Left ventricle myocardium superior (tissue), 1 donor: ENCODE data around the gene C19orf33. TPM values are rescaled to one million over a fixed set of nuclear protein-coding genes. Genes with fewer than 3 reads are reported as not detected.
"Not testable (repeated sequence)": the region's sequence is repeated elsewhere in the genome, so short reads cannot be mapped to it uniquely, and the experiment has no call there.

Experiments used
- ATAC-seq: fragments of 200-7000 bp; cut with Tn5 transposase; one replicate; pipeline ENCODE4 v1.9.1; 2020; ENCODE audit warnings: mild to moderate bottlenecking, moderate library complexity
- DNase-seq: peaks from one replicate; pipeline ENCODE4 v3.0.0-alpha.2; 2020
- intact Hi-C: fragments of 100-400 bp; cut with micrococcal nuclease; formaldehyde crosslinking; loops from one replicate; pipeline ENCODE4 v1.11.0; 2022
- long read RNA-seq: library from polyadenylated mRNA; unstranded; transcript quantifications from one replicate; pipeline ENCODE4 v2.0.0, GENCODE V29; 2021
- total RNA-seq: library from RNA; stranded (reverse); fragmentation: NEBNext Ultra II Directional; extraction: Animal tissue kit (Norgen Biotek cat#: 25700); gene quantifications from one replicate; pipeline ENCODE4 v1.2.1, GENCODE V29; 2021
- donor health status: DM: no; HTN: yes; CAD: no; lungs with severe emphysema.

Gene C19orf33
- 1.5 TPM for total RNA-seq
- long read RNA-seq: 0 reads

DNA sequence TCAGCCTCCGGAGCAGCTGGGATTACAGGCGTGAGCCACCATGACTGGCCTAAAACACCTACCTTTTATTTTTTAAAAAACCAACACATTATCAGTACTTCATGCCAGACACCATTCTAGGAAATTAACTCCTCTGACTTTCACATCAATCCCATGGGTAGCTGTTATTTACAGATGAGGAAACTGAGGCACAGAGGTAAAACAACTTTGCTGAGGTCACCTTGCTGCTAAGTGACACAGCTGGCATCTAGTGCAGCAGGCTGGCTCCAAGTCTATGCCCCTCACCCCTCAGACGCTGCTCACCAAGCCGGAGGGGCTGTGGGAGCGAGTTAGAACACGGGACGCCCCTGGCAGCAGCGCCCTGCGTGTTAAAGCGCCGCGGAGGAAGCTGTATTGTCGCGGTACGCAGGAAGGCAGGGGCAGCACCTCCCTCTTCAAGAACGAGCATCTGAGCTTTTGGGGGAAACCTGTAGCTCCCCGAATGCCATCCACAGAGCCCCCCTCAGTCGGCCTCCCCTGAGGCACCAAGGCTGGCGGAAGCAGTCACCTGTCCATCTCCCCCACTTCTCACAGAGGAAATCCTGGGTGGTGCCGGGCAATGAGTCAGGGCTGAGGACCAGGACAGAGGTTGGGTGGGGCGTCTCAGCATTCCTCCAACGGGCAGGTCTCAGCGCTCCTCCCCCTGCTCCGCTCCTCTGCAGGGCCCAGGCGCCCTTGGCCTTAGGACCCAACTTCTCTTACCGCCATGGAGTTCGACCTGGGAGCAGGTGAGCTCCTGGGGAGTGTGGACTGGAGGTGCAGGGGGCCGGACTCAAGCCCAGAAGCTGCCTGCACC, at the start of gene C19orf33:
TSS of gene C19orf33 (plus strand) at position 735 of the 835 bp plus-strand sequence. CDS start at position 746, 11 bp downstream.
- intact Hi-C loops: no loop called here
- ATAC-seq: peak; percentile 61
- DNase-seq: no peak

DNA sequence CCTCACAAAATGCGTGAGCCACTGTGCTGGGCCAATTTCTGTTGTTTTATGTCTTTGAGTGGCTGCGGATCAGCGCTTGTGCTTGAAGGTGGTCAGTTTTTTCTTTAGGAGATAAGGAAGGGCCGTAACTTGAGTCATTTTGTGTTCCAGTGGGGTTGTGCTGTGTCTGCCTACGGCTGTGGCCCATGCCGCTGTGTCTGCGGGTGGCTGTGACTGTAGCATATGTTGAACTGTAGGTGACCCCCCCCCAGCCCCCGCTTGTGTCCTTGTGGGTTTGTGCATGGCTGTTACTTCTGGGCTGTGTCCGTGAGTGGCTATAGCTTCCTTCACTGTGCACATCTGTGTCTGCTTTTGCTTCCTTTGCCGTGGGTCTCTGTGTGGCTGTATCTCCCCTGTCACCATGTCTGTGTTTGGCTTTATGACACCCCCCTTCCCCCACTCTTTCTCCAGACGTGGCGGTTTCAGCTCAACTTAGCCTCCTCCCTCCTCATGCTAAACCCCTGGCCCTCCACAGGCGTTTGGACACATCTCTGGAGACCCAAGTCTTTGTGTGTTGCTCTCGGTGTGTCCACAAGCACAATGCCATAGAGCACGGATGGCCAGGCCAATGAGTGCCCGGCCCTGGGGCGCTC, 48.6 kb upstream of the C19orf33 start:
- DNase-seq (no peak), ATAC-seq (no peak)
- intact Hi-C loops: no loop called here

DNA sequence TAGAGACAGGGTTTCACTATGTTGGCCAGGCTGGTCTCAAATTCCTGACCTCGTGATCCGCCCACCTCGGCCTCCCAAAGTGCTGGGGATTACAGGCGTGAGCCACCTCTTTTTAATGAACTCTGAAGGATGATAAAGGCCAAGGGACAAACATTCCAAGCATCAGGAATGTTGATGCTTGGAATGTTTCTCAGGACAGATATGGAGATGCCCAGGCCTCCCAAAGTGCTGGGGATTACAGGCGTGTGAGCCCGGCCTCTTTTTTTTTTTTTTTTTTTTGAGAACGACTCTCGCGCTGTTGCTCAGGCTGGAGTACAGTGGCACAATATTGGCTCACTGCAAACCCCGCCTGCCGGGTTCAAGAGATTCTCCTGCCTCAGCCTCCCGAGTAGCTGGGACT, 42.1 kb upstream of the C19orf33 start:
- DNase-seq, intact Hi-C loops, ATAC-seq: not testable (repeated sequence)

DNA sequence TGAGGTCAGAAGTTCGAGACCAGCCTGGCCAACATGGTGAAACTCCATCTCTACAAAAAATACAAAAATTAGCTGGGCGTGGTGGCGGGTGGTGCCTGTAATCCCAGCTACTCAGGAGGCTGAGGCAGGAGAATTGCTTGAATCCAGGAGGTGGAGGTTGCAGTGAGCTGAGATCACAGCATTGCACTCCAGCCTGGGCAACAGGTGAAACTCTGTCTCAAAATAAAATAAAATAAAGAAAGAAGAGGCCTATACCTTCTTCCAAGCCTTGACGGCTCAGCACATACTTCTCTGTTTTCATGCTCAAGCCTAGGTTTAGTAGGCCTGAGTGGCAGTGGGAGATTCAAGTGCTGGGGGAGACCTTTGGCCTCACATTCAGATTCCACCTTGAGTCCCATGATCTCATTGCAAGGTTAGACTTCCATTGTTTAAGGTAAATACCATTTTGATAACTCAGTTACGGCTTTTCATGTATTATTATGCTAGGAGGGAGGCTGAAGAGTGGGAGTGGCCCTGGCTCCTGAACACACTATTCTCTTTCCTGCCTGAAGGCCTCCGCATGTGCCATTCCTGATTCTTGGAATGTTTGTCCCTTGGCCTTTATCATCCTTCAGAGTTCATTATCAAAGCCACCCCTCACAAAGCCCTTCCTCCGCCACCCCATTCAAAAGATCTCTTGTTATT, 41.3 kb upstream of the C19orf33 start:
- intact Hi-C loops: no loop called here
- ATAC-seq: no peak
- no peak for DNase-seq

DNA sequence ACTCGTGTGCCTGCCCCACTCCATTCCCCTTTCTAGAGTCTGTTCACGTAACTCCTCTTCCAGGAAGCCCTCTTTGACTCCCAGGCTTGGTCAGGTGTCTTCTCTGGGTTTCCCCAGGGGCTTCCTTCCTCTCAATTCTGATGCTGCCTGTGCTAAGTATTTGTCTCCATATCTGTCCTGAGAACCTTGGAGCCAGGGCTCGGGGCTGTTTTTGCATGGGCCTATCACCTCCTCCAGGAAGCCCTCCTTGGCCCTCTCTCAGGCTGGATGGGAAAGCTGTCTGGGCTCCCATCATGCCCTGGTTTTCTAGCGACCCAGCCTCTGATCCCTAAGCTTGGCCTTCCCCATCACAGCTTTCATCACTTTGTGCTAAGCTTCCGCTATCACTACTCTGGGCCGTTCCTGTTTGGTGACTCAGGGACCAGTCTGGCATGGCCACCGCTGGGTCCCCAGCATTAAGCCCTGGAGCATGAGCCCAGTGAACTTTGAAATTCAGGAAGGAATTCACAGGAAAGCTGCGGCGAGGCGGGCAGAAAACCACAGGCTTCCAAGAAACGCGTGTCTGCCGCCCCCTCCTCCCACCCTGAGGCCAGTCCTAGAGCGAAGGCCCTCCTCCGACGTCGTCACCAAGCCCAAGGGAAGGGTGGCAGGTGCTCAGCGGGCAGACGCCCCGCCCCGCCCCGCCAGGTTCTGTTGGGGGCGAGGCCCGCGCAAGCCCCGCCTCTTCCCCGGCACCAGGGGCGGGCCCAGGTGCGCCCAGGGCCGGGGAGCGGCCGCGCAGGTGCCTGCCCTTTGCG, 40.2 kb upstream of the C19orf33 start:
- intact Hi-C loops: no loop called here
- DNase-seq: peak; percentile 42
- peak; percentile 84 for ATAC-seq

DNA sequence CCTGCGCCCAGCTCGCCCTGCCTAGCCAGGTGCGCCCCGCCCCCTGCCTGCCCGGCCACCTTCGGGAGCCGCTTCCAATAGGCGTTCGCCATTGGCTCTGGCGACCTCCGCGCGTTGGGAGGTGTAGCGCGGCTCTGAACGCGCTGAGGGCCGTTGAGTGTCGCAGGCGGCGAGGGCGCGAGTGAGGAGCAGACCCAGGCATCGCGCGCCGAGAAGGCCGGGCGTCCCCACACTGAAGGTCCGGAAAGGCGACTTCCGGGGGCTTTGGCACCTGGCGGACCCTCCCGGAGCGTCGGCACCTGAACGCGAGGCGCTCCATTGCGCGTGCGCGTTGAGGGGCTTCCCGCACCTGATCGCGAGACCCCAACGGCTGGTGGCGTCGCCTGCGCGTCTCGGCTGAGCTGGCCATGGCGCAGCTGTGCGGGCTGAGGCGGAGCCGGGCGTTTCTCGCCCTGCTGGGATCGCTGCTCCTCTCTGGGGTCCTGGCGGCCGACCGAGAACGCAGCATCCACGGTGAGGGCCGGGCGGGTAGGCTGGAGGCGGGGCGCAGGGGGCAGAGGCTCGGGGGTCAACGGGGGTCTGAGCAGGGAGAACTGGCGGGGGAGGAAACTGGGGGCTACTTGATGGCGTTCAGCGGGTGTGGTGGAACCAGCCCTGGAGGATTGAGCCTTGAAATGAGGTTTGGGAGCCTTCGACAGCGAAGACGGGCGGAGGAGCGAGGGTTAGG, 39.4 kb upstream of the C19orf33 start, which contains the start of gene SPINT2:
TSS of gene SPINT2 (plus strand) at position 88 of the 727 bp plus-strand sequence. CDS start at position 408, 320 bp downstream.
- peak; percentile 58 for DNase-seq
- intact Hi-C loops: no loop called here

DNA sequence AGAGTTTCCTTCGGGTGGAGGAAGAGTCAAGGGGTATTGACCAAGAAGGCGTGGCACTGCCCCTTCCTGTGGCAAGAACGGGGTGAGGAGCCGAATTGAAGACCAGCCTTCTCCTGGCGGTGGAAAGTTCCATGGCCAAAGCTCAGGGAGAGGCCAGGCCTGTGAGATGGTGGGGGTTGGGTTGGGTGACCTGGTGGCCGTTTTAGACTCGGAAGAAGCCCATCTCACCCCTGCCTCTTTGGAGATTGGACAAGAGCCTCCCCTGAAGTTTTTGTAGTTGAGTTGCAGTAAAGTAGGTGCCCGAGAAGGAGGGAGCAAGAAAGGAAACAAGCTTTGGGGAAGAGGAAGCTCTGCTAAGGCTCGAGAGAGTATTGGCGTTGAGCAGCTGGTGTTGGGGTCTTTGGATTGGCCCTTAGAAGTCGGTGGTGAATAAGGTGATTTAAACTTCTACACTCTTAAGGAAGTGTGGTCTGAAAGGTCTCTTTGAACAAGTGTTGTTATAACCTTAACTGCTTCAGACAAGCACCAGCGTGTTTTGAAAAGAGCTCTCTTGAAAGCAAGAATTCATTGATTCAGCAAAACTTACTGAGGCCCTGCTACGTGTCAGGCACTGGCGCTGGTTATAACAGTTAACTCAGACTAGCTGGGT, 38.7 kb upstream of the C19orf33 start:
- no peak for DNase-seq
- ATAC-seq: peak; percentile 13
- intact Hi-C loops: no loop called here

More for the DNA sequence above, 39.4 kb upstream of the C19orf33 start, which contains the start of gene SPINT2:
- peak; percentile 46 for ATAC-seq

DNA sequence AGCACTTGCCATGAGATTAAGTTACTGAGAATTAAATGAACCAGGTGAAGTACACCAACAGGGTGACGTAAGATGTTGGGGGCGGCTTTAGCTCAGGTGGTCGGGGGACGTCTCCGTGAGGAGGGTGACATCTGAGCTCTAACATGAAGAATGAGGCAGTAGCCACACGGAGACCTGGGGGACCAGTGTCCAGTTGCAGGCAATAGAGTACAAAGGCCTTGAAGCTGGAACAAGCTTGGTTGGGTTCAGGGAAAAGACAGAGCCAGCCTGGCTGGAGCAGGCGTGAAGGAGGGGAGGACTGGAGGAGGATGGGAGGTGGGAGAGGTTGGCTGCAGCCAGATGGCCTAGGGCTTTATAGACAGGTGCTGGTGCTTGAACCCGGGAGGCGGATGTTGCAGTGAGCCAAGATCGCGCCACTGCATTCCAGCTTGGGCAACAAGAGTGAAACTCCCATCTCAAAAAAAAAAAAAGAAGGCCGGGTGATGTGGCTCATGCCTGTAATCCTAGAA, 38.1 kb upstream of the C19orf33 start:
- ATAC-seq (no peak), DNase-seq (no peak)
- intact Hi-C loops: no loop called here

DNA sequence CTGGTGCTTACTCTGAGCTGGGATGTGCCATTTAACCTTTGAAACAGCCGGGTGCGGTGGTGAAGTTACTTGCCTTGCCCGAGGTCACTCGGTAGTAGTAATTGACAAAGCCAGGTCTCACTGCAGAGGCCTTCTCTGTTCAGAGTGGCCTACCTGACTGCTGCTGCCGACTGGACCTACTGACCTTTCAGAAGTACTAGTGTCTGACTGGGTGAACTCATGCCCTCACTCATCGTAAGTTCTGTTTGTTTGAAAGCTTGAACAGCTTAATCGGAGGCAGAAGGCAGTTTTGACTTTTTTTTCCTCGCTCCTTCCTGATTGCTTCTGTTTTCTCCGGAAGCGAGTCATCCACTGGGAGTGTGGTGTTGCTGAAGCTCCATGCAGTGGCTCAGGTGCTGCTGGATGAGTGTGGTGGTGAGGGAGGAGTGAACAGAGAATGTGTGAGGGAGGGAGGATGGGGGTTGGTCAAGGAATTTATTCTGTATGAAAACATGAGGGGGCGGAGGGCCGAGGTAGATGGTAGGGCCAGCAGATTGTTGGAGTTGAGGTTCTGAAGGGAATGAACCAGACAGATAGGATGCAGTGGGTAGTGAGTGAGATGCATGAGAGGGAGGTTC, 37.0 kb upstream of the C19orf33 start:
- DNase-seq (no peak), ATAC-seq (no peak)
- intact Hi-C loops: no loop called here

DNA sequence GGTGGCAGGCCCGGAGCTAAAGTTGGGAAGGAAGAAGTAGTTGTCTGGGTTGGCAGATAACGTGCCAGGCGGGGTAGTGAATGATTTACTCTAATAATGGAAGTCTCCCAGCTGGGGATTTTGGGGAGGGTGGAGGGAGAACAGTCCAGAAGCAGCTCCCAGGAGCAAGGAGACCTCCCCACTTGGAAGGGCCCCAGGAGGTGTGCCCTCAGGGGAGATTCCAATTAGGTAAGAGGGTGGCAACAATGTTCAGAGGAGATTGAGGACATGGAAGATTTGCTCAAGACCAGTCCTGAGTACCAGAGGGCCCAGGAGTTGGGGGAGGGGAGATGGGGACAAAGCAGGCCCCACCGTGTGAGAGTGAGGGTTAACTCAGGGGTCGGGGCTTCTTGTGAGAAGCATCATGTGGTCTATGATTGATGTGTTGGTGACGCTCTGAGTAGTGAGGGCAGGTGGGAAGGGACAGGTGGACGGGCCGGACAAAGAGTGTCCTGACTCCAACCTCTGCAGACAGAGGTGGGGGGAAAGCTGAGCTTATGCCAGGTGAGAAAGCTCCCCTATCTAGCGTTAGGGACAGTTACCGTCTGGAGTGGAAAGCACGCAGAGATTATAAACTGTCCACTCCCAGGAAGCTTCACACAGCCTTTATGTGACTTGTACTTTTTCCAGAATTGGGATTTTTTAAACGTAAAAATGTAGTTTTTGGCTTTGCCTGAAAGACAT, 36.1 kb upstream of the C19orf33 start:
- DNase-seq: no peak
- intact Hi-C loops: no loop called here
- no peak for ATAC-seq

DNA sequence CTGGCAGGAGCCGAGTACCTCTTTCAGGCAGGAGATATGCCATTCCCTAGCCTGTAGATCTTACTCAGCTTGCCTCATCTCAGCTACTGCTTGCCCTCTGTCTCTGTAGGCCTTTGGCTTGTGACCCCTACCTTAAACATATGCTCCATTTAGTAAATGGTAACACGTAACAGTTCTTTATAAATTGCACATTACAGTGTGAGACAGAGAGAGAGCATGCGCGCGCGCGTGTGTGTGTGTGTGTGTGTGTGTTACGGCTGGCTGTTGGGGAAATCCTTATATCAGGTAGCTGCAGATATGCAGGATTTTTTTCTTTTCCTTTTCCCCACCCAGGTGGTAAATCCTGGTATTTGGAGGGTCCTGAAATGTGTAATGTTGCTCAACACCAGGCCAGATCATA, 35.5 kb upstream of the C19orf33 start:
- intact Hi-C loops: no loop called here
- DNase-seq (no peak), ATAC-seq (no peak)

DNA sequence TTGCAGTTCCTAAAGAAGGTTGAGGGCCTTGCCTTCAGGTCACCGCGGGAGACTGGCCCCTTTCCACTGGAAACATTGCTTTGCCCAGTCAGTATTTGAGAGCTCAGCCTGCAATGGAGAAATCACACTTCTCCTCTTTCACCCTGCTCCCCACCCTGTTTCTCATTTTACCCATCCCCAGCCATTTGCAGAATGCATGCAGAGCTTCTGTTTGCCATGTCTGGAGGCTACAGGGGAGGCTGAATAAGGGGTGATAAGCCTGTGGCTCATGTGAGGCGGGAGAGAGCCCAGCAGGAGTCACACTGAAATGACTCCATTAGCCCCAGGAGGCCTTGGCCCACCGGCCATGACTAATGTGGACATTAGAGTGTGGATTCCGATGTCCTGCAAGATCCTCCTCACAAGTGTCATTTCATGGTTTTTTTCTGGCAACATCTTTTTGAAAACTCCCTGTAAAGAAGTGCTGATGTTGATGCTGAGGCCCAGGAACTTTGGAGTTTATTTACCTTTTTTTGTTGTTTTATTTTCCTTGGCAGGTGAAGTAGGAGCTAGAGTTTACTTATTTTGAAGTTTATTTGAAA, 33.4 kb upstream of the C19orf33 start:
- intact Hi-C loops: no loop called here
- ATAC-seq (no peak), DNase-seq (no peak)

DNA sequence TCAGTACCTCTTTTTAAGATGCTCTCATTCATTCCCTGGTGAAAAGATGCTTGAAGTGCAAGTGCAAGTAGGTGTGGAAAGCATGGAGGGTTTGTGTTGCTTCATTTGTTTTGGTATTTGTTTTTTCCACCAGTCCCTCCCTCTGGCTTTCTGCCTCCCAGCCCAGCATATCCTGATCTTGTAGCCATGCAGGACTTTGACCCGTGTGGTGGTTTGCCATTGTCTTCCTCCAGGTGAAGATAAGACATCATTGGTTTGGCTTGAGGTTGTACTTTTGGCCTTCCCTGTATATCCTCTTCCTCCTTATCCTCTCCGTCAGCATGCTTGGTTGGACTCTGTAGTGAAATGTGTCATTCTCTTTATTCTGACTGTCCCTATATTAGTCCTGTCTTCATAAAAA, 30.6 kb upstream of the C19orf33 start:
- ATAC-seq (no peak), DNase-seq (no peak)
- intact Hi-C loops: no loop called here

DNA sequence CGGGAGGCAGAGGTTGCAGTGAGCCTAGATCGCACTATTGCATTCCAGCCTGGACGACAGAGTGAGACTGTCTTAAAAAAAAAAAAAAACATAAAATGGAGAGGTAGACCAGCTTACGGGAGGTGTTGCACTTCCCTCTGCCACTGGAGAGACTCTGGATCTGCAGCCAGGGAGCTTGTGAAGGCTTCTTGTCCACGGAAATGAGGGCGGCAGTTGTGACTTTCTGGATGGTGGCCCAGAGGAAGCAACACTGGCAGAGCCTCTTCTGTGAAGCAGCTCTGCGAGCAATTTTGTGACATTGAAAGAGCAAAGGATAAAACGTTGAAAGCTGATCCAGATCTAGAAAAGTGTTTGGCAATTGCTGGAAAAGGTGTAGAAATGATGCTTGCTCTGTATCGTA, 29.3 kb upstream of the C19orf33 start:
- peak; percentile 44 for ATAC-seq
- DNase-seq: no peak
- intact Hi-C loops: no loop called here

DNA sequence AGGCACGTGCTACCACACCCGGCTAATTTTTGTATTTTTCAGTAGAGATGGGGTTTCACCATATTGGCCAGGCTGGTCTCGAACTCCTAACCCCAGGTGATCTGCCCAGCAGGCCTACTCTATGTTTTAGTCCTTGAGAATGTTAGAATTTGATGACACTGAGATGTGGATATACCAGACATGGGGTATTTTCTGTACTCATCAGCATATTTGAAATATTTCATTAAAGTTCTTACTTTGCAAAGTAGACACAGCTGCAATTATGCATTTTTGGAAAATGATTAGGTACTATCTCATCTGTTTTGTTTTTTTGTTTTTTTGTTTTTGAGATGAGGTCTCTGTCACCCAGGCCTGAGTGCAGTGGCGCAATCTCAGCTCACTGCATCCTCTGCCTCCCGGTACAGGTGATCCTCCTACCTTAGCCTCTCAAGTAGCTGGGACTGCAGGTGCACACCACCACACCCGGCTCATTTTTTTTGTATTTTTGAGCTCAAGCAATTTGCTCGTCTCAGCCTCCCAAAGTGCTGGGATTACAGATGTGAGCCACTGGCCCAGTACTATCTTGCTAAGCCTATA, 27.0 kb upstream of the C19orf33 start:
- DNase-seq (no peak), ATAC-seq (no peak)
- intact Hi-C loops: no loop called here

DNA sequence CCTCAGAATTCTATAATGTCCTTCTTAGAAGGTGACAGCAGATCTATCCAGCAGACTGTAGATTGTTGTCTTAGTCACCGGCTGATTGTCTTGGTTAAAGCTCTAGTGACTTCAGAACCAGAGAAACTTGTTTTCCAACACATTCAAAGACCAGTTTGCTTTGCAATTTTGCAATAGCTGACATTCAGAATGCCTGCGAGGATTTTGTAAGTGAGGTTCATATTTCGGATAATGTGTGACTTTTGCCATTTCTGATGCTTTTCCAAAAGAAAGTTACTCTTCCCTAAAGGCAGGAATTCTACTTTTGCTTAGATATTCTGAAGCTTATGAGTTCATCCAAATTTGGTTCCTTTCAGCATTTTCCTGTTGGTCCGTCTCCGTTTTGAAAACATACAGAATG, 26.5 kb upstream of the C19orf33 start:
- no peak for DNase-seq
- intact Hi-C loops: no loop called here
- no peak for ATAC-seq
